Astrocyte of the spinal cord (primary cell): ENCODE data around the gene DDX31.

Experiments
- DNase-seq: peaks from one replicate; pipeline ENCODE4 v3.0.0; 2011; ENCODE audit warnings: low read depth, low spot score
- H3K4me3 ChIP-seq: 2 replicates; pipeline ENCODE4 v1.5.1; 2011; ENCODE audit warnings: low read depth, mild to moderate bottlenecking, low read length, moderate library complexity
- CTCF ChIP-seq: IDR thresholded peaks from 2 replicates; pipeline ENCODE4 v1.5.1; 2012; ENCODE audit warnings: low read depth, mild to moderate bottlenecking, low read length, inconsistent platforms
- in situ Hi-C: cut with HindIII; loops from 2 replicates; pipeline ENCODE4 v1.10.0; 2017; ENCODE audit warnings: low sequenced_read_pairs

Gene DDX31

GRCh38 chr9:132645306-132645705 lies 24.5 kb downstream of the DDX31 start:
- TF ChIP-seq CTCF = no peak
- H3K4me3 ChIP-seq = no peak overlapping the region
- in situ Hi-C loops = no loop called here
- DNase-seq = no peak

- peak; percentile 30 for TF ChIP-seq CTCF
- no peak for DNase-seq
- in situ Hi-C loops = no loop called here
- H3K4me3 ChIP-seq = no peak overlapping the region
Observed at GRCh38 chr9:132644251-132644650, 25.5 kb downstream of the DDX31 start.

- no peak for TF ChIP-seq CTCF
- no peak for DNase-seq
- no peak overlapping the region for H3K4me3 ChIP-seq
- in situ Hi-C loops = no loop called here
Observed at GRCh38 chr9:132641216-132641615, 28.6 kb downstream of the DDX31 start.

- in situ Hi-C loops = no loop called here
- no peak for TF ChIP-seq CTCF
- no peak for DNase-seq
- H3K4me3 ChIP-seq = no peak overlapping the region
Observed at GRCh38 chr9:132639322-132639721, 30.5 kb downstream of the DDX31 start.

GRCh38 chr9:132638240-132638639 lies 31.5 kb downstream of the DDX31 start:
- no peak overlapping the region for H3K4me3 ChIP-seq
- DNase-seq = no peak
- in situ Hi-C loops = no loop called here
- no peak for TF ChIP-seq CTCF

GRCh38 chr9:132637801-132638200 lies 32.0 kb downstream of the DDX31 start:
- TF ChIP-seq CTCF = no peak
- DNase-seq = no peak
- no peak overlapping the region for H3K4me3 ChIP-seq
- in situ Hi-C loops = no loop called here

- in situ Hi-C loops = no loop called here
- TF ChIP-seq CTCF = no peak
- no peak for DNase-seq
- no peak overlapping the region for H3K4me3 ChIP-seq
Observed at GRCh38 chr9:132637351-132637750, 32.4 kb downstream of the DDX31 start.
